IPS-11a (cell line): ENCODE measurements around the gene MAP3K2.

Source experiments
- H3K4me3 ChIP-seq: one replicate; pipeline ENCODE4 v1.5.1; 2013; ENCODE audit warnings: low read depth, low read length, control low read depth

The MAP3K2 gene

GRCh38 chr2:127387655-127388422 lies at the start of gene MAP3K2:
MAP3K2 (minus strand) TSS chr2:127387975; CDS start chr2:127343129, 44,846 bp downstream.
- peak within 1 kb of the TSS; percentile 77 for H3K4me3 ChIP-seq

GRCh38 chr2:127437056-127437455 lies 49.3 kb upstream of the MAP3K2 start:
- H3K4me3 ChIP-seq, result no peak overlapping the region

GRCh38 chr2:127434515-127434914 lies 46.7 kb upstream of the MAP3K2 start:
- H3K4me3 ChIP-seq, result no peak overlapping the region

- no peak overlapping the region for H3K4me3 ChIP-seq
These were observed 43.7 kb upstream of the MAP3K2 start for GRCh38 chr2:127431408-127432023.

- H3K4me3 ChIP-seq, result no peak overlapping the region
These were observed 42.2 kb upstream of the MAP3K2 start for GRCh38 chr2:127429844-127430425.

GRCh38 chr2:127429291-127429690 lies 41.5 kb upstream of the MAP3K2 start:
- no peak overlapping the region for H3K4me3 ChIP-seq

- H3K4me3 ChIP-seq, result no peak overlapping the region
These were observed 41.0 kb upstream of the MAP3K2 start for GRCh38 chr2:127428815-127429109.

GRCh38 chr2:127428057-127428814 lies 40.5 kb upstream of the MAP3K2 start:
- H3K4me3 ChIP-seq, result no peak overlapping the region

- no peak overlapping the region for H3K4me3 ChIP-seq
These were observed 39.7 kb upstream of the MAP3K2 start for GRCh38 chr2:127427376-127428056.

- H3K4me3 ChIP-seq, result no peak overlapping the region
These were observed 39.0 kb upstream of the MAP3K2 start for GRCh38 chr2:127426501-127427354.

GRCh38 chr2:127425540-127426490 lies 38.0 kb upstream of the MAP3K2 start:
- H3K4me3 ChIP-seq, result no peak overlapping the region

GRCh38 chr2:127424598-127425520 lies 37.1 kb upstream of the MAP3K2 start:
- no peak overlapping the region for H3K4me3 ChIP-seq

GRCh38 chr2:127423880-127424279 lies 36.1 kb upstream of the MAP3K2 start:
- peak overlapping the region; percentile 57 for H3K4me3 ChIP-seq

GRCh38 chr2:127423478-127423843 lies 35.7 kb upstream of the MAP3K2 start:
- H3K4me3 ChIP-seq, result peak overlapping the region; percentile 57

GRCh38 chr2:127422559-127423477 lies 35.0 kb upstream of the MAP3K2 start:
- H3K4me3 ChIP-seq, result peak overlapping the region; percentile 57

- H3K4me3 ChIP-seq, result no peak overlapping the region
These were observed 34.2 kb upstream of the MAP3K2 start for GRCh38 chr2:127421871-127422558.
